OCI-LY3 (cell line): ENCODE data around the gene LUZP4.
"Not testable (repeated sequence)": the region's sequence is repeated elsewhere in the genome, so short reads cannot be mapped to it uniquely, and the experiment has no call there.

Experiments
- H2AFZ ChIP-seq: fragments of 200-600, 300-600 bp; shearing (Covaris generic); 2 replicates; pipeline ENCODE4 v1.6.0; 2014; ENCODE audit warnings: antibody characterized with exemption, low read depth, low read length
- H3K27ac ChIP-seq: fragments of 200-600, 300-600 bp; sonication (generic); 2 replicates; pipeline ENCODE4 v1.5.1; 2014; ENCODE audit warnings: mild to moderate bottlenecking, low read length, moderate library complexity, mixed read lengths
- H3K27me3 ChIP-seq: fragments of 200-600, 300-600 bp; sonication (generic); 2 replicates; pipeline ENCODE4 v1.6.1; 2014; ENCODE audit warnings: low read depth, low read length, mixed read lengths
- H3K36me3 ChIP-seq: fragments of 200-600, 300-600 bp; sonication (generic); replicated peaks from 2 replicates; pipeline ENCODE3; 2014; ENCODE audit warnings: low read depth, low read length, mixed read lengths
- H3K4me1 ChIP-seq: fragments of 300-600, 200-600 bp; sonication (generic); 2 replicates; pipeline ENCODE4 v1.6.1; 2014; ENCODE audit warnings: low read length, mixed read lengths
- H3K4me2 ChIP-seq: fragments of 200-600, 300-600 bp; sonication (generic); 2 replicates; pipeline ENCODE4 v1.6.1; 2014; ENCODE audit warnings: low read length, mixed read lengths
- H3K4me3 ChIP-seq: fragments of 300-600, 200-600 bp; sonication (generic); 2 replicates; pipeline ENCODE4 v1.5.1; 2014; ENCODE audit warnings: antibody characterized with exemption, mild to moderate bottlenecking, low read length, moderate library complexity
- H3K79me2 ChIP-seq: fragments of 300-600, 200-600 bp; shearing (Covaris generic); 2 replicates; pipeline ENCODE4 v1.6.1; 2014; ENCODE audit warnings: mild to moderate bottlenecking, low read length, mixed read lengths
- H3K9ac ChIP-seq: fragments of 300-600, 200-600 bp; shearing (Covaris generic); 2 replicates; pipeline ENCODE4 v1.6.0; 2014; ENCODE audit warnings: mild to moderate bottlenecking, low read length, moderate library complexity
- H3K9me3 ChIP-seq: fragments of 200-600, 300-600 bp; shearing (Covaris generic); 2 replicates; pipeline ENCODE4 v1.6.1; 2014; ENCODE audit warnings: low read length, mixed read lengths; ENCODE audit not compliant: insufficient read depth
- H4K20me1 ChIP-seq: fragments of 200-600, 300-600 bp; sonication (generic); 2 replicates; pipeline ENCODE4 v1.6.1; 2016; ENCODE audit warnings: low read length, mixed read lengths; ENCODE audit not compliant: insufficient read depth
- EZH2phosphoT487 ChIP-seq: fragments of 200-600 bp; shearing (Covaris generic); IDR thresholded peaks from 2 replicates; pipeline ENCODE4 v1.6.1; 2018; ENCODE audit warnings: antibody characterized with exemption, mixed run types, low read depth
- TF ChIP-seq, protein P1 (sequence below): fragments of 200-600, 300-600 bp; sonication (generic); IDR thresholded peaks from 2 replicates; pipeline ENCODE4 v1.5.1; 2014; ENCODE audit warnings: antibody characterized with exemption, low read length, low read depth

LUZP4 gene

DNA sequence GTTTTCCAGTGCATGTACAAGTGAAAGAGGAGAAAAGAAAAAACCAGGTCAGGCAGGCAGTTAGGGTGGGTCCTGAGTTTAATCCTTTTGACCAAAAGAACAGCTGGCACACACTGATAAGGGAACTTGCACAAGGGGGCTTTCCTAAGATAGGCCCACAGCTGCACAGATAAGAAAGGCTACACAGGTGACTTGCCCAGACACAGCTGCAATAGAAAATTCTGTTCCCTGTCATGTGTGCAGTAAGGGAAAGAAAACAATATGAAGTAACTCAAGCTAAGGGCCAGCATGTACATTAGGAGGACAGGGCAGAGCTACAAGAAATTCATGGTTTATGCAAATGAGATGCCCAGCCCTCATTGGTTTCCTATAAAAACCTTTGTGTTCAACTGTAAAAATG is 32.9 kb downstream of the LUZP4 start:
- Histone ChIP-seq H3K27me3 (no peaks in the 10 kb centered on the region), H3K4me2 (no peak overlapping the region), H3K9ac (no peak overlapping the region), H3K27ac (no peak overlapping the region), H3K4me3 (no peak overlapping the region), H3K79me2 (no peaks in the 10 kb centered on the region), H2AFZ (no peak overlapping the region), H3K9me3 (no peaks in the 10 kb centered on the region), H3K4me1 (no peaks in the 10 kb centered on the region), H3K36me3 (no peaks in the 10 kb centered on the region), H4K20me1 (no peaks in the 10 kb centered on the region)
- TF ChIP-seq, protein P1, sequence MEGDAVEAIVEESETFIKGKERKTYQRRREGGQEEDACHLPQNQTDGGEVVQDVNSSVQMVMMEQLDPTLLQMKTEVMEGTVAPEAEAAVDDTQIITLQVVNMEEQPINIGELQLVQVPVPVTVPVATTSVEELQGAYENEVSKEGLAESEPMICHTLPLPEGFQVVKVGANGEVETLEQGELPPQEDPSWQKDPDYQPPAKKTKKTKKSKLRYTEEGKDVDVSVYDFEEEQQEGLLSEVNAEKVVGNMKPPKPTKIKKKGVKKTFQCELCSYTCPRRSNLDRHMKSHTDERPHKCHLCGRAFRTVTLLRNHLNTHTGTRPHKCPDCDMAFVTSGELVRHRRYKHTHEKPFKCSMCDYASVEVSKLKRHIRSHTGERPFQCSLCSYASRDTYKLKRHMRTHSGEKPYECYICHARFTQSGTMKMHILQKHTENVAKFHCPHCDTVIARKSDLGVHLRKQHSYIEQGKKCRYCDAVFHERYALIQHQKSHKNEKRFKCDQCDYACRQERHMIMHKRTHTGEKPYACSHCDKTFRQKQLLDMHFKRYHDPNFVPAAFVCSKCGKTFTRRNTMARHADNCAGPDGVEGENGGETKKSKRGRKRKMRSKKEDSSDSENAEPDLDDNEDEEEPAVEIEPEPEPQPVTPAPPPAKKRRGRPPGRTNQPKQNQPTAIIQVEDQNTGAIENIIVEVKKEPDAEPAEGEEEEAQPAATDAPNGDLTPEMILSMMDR = no peak
- no peak for TF ChIP-seq EZH2phosphoT487

DNA sequence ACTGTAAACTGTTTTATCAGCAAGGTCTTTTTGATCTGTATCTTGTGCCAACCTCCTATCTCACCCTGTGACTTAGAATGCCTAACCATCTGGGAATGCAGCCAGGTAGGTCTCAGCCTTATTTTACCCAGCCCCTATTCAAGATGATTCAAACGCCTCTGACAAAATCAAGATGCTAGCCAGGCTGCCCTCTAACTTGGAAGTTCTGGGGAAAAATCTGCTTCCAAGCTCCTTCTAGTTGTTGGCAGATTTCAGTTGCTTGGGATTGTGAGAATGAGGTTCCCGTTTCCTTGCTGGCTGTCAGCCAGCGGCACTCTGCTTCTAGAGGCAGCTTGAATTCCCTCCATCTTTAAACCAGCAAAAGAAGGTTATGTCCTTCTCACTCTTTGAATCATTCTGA is 34.7 kb downstream of the LUZP4 start:
- Histone ChIP-seq H3K9ac (no peak overlapping the region), H3K27ac (no peak overlapping the region), H3K9me3 (no peaks in the 10 kb centered on the region), H3K4me2 (no peak overlapping the region), H3K4me1 (no peaks in the 10 kb centered on the region), H3K36me3 (no peaks in the 10 kb centered on the region), H3K79me2 (no peaks in the 10 kb centered on the region), H4K20me1 (no peaks in the 10 kb centered on the region), H3K27me3 (no peaks in the 10 kb centered on the region), H3K4me3 (no peak overlapping the region), H2AFZ (no peak overlapping the region)
- no peak for TF ChIP-seq EZH2phosphoT487
- TF ChIP-seq, protein P1 = no peak

DNA sequence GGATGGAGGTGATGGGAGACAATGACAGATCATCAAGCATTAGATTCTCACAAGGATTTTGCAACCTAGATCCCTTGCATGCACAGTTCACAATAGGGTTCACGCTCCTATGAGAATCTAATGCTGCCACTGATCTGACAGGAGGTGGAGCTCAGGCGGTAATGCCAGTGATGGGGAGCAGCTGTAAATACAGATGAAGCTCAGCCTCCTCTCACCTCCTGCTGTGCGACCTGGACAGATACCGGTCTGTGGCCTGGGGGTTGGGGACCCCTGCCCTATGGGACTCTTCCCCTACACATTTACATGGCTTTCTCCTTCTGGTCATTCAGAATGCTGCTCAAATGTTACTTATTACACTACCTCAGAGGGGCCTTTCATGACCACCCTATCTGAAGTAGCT is 39.8 kb downstream of the LUZP4 start:
- H2AFZ ChIP-seq, H3K27me3 ChIP-seq, H3K4me3 ChIP-seq, H3K27ac ChIP-seq, H3K36me3 ChIP-seq, H3K9me3 ChIP-seq, H3K4me2 ChIP-seq, H4K20me1 ChIP-seq, H3K9ac ChIP-seq, H3K79me2 ChIP-seq: not testable (repeated sequence)
- peaks cover 15% of the 10 kb centered on the region for H3K4me1 ChIP-seq

GRCh38 chrX:115330498-115331168 is 41.1 kb downstream of the LUZP4 start:
- Histone ChIP-seq H3K36me3 (no peaks in the 10 kb centered on the region), H3K4me2 (peak overlapping the region; percentile 74), H3K79me2 (no peaks in the 10 kb centered on the region), H3K27me3 (no peaks in the 10 kb centered on the region), H3K4me3 (peak overlapping the region; percentile 55), H4K20me1 (no peaks in the 10 kb centered on the region), H3K27ac (no peak overlapping the region), H3K9me3 (no peaks in the 10 kb centered on the region), H3K4me1 (peaks cover 15% of the 10 kb centered on the region), H3K9ac (peak overlapping the region; percentile 28), H2AFZ (no peak overlapping the region)
- no peak for TF ChIP-seq EZH2phosphoT487
- TF ChIP-seq, protein P1 = peak; percentile 75
